Breast epithelium (tissue), 4 donors: ENCODE data around the gene RERE. TPM values are rescaled to one million over a fixed set of nuclear protein-coding genes. Genes with fewer than 3 reads are reported as not detected.

ENCODE experiments used
- DNase-seq, 2 donors: peaks; one replicate each; pipeline ENCODE4 v3.0.0-alpha.2; 2019; ENCODE audit warnings: low spot score in 2 of 2
- H3K27ac ChIP-seq, 2 donors: fragments of 200-600 bp; sonication (generic) in 1 of 2; one replicate each; pipeline ENCODE4 v1.5.1; 2016 to 2019; ENCODE audit warnings: mild to moderate bottlenecking in 1 of 2
- H3K27me3 ChIP-seq, 2 donors: fragments of 200-600 bp; sonication (generic) in 1 of 2; one replicate each; pipeline versions ENCODE4 v1.5.1 to v1.6.0; 2017 to 2019; ENCODE audit warnings: control low read depth in 1 of 2, mild to moderate bottlenecking in 1 of 2
- H3K36me3 ChIP-seq: fragments of 200-600 bp; one replicate; pipeline ENCODE4 v1.5.1; 2019
- H3K4me1 ChIP-seq, 2 donors: fragments of 200-600 bp; sonication (generic); one replicate each; pipeline ENCODE4 v1.5.1; 2016 to 2019; ENCODE audit warnings: control low read depth in 1 of 2
- H3K4me3 ChIP-seq, 3 donors: fragments of 200-600 bp; sonication (generic); 1 replicate in 2 of 3; 2 replicates in 1 of 3; pipeline ENCODE4 v1.5.1; 2016 to 2019; ENCODE audit warnings: mild to moderate bottlenecking in 3 of 3, moderate library complexity in 2 of 3
- H3K9me3 ChIP-seq, 2 donors: fragments of 200-600 bp; sonication (generic) in 1 of 2; one replicate each; pipeline ENCODE4 v1.5.1; 2016 to 2019; ENCODE audit warnings: control low read depth in 1 of 2
- POLR2A ChIP-seq: fragments of 450-650 bp; IDR thresholded peaks from one replicate; pipeline ENCODE4 v1.6.1; 2016; ENCODE audit warnings: antibody characterized with exemption, mild to moderate bottlenecking, moderate library complexity
- POLR2AphosphoS5 ChIP-seq, 3 donors: sonication (generic); formaldehyde crosslinking; IDR thresholded peaks; one replicate each; pipeline ENCODE4 v1.6.1; 2017; ENCODE audit warnings: antibody characterized with exemption in 3 of 3
- intact Hi-C: fragments of 100-400 bp; cut with DNase I; formaldehyde crosslinking; loops from one replicate; pipeline ENCODE4 v1.15.1; 2023; ENCODE audit warnings: low total_unique reads
- total RNA-seq, 3 donors: library from RNA; depleted of rRNA; stranded (reverse); fragments of >200 nt; gene quantifications; one replicate each; pipeline ENCODE4 v1.1.0, GENCODE V29; 2016
- TF ChIP-seq, protein P1 (sequence below), 3 donors: fragments of 450-650 bp; IDR thresholded peaks; one replicate each; pipeline ENCODE4 v1.5.1; 2016 to 2017; ENCODE audit warnings: antibody characterized with exemption in 3 of 3, mild to moderate bottlenecking in 3 of 3, moderate library complexity in 3 of 3

The RERE gene
- total RNA-seq, 3 donors from 2014 or later, result 65.8 to 166 (median 123) TPM

- no peaks in the 10 kb centered on the region for H3K36me3 ChIP-seq
- no peak overlapping the region for H3K27ac ChIP-seq
- no peaks in the 10 kb centered on the region for H3K27me3 ChIP-seq
- TF ChIP-seq POLR2AphosphoS5 (IDR thresholded peaks at IDR 0.05), result no peak
- TF ChIP-seq POLR2A, result no peak
- TF ChIP-seq, protein P1, sequence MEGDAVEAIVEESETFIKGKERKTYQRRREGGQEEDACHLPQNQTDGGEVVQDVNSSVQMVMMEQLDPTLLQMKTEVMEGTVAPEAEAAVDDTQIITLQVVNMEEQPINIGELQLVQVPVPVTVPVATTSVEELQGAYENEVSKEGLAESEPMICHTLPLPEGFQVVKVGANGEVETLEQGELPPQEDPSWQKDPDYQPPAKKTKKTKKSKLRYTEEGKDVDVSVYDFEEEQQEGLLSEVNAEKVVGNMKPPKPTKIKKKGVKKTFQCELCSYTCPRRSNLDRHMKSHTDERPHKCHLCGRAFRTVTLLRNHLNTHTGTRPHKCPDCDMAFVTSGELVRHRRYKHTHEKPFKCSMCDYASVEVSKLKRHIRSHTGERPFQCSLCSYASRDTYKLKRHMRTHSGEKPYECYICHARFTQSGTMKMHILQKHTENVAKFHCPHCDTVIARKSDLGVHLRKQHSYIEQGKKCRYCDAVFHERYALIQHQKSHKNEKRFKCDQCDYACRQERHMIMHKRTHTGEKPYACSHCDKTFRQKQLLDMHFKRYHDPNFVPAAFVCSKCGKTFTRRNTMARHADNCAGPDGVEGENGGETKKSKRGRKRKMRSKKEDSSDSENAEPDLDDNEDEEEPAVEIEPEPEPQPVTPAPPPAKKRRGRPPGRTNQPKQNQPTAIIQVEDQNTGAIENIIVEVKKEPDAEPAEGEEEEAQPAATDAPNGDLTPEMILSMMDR (IDR thresholded peaks at IDR 0.05), result no peak
- intact Hi-C loops, result no loop called here
- no peak overlapping the region for H3K4me3 ChIP-seq
- peaks cover 24 to 34% of the 10 kb centered on the region in 2 donors for H3K4me1 ChIP-seq
- no peaks in the 10 kb centered on the region for H3K9me3 ChIP-seq
- no peak for DNase-seq
These were observed 411.4 kb downstream of the RERE start for GRCh38 chr1:8406011-8406410.

DNA sequence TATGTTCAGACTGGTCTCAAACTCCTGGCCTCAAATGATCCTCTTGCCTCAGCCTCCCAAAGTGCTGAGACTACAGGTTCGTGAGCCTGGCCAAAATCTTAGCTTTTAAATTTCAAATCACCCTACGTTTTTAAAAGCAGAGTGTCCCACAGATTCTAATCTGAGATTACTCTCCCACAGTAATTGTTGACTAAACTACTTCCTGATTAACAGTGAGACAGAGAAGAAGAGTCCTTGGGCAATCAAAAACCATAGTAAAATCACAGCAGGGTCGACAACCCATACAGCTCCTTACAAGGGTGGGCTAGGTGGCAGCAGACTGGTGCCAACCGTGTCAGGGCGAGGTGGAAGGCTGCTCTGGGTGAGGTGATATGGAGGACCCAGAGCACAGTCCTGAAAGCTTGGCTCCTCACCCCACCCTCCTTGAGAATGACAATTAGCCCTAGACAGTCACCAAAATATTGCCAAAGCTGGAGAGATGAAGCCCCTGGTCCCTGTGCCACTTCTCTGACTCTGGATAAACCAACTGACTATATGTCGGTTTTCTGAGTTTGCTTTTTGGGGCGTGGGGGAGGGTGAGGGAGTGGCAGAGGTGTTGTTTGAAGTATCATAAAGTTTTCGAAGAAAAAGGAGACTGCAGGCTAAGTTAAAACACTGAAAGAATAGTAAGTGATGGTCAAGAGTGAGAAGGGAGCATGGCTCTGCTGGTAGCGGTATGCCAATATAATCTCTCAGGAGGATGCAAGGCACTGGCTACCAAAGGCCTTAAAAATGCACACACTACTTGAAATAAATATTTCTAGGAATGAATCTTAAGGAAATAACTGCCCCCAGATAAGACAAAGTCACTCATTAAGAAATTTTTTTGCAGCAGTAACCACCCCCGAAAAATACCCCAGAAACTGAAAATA, 412.7 kb downstream of the RERE start:
- no peaks in the 10 kb centered on the region for H3K9me3 ChIP-seq
- no peaks in the 10 kb centered on the region for H3K36me3 ChIP-seq
- no peak overlapping the region for H3K4me3 ChIP-seq
- peaks cover 17 to 23% of the 10 kb centered on the region in 2 donors for H3K4me1 ChIP-seq
- intact Hi-C loops, result no loop called here
- no peaks in the 10 kb centered on the region for H3K27me3 ChIP-seq
- TF ChIP-seq POLR2A (no peak), POLR2AphosphoS5 (IDR thresholded peaks at IDR 0.05) (no peak)
- TF ChIP-seq, protein P1 (IDR thresholded peaks at IDR 0.05), result no peak
- peak overlapping the region; percentile 38 to 65 for H3K27ac ChIP-seq
- no peak for DNase-seq

GRCh38 chr1:8402109-8402710, 415.2 kb downstream of the RERE start:
- TF ChIP-seq POLR2AphosphoS5 (IDR thresholded peaks at IDR 0.05) (no peak), POLR2A (no peak)
- TF ChIP-seq, protein P1 (IDR thresholded peaks at IDR 0.05), result no peak
- intact Hi-C loops, result no loop called here
- H3K4me3 ChIP-seq, result no peak overlapping the region
- no peaks in the 10 kb centered on the region for H3K36me3 ChIP-seq
- no peaks in the 10 kb centered on the region for H3K9me3 ChIP-seq
- DNase-seq, result no peak
- no peak overlapping the region for H3K27ac ChIP-seq
- H3K4me1 ChIP-seq, result peaks cover under 1 to 3% of the 10 kb centered on the region in 2 donors
- H3K27me3 ChIP-seq, result no peaks in the 10 kb centered on the region

GRCh38 chr1:8398677-8399076, 418.8 kb downstream of the RERE start:
- no peak for TF ChIP-seq POLR2A
- TF ChIP-seq, protein P1 (IDR thresholded peaks at IDR 0.05), result peak in 1 of 3 donors; percentile 21
- Histone ChIP-seq H3K27ac (peak overlapping the region in 1 of 2 donors; percentile 71), H3K36me3 (no peaks in the 10 kb centered on the region), H3K4me3 (no peak overlapping the region), H3K27me3 (no peaks in the 10 kb centered on the region), H3K4me1 (peaks cover 0 to 12% of the 10 kb centered on the region in 2 donors), H3K9me3 (no peaks in the 10 kb centered on the region)
- intact Hi-C loops, result no loop called here
- DNase-seq, result no peak

DNA sequence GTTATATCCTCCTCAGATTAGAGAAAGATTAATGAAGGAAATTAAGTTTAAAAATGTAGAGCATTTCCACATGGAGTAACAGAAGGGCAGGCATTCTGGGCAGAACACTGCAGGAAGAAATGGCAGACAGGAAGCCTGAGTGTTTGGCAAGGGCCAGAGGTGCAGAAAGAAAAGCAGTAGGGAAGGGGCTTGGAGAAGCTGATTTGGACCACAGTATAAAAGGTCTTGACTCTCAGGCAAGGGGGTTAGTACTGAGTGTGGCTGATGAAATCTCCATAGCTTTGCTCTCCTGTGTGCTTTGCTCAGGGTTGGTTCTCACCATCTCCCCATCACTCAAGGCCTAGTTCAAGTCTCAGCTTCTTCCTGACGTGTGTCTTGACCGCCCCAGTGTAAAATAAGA, 419.4 kb downstream of the RERE start:
- no peaks in the 10 kb centered on the region for H3K27me3 ChIP-seq
- peaks cover 2 to 12% of the 10 kb centered on the region in 2 donors for H3K4me1 ChIP-seq
- peak overlapping the region in 1 of 3 donors; percentile 6 for H3K4me3 ChIP-seq
- H3K27ac ChIP-seq, result peak overlapping the region; percentile 45 to 71
- DNase-seq, result no peak
- TF ChIP-seq, protein P1 (IDR thresholded peaks at IDR 0.05), result no peak
- no peak for TF ChIP-seq POLR2A
- TF ChIP-seq POLR2AphosphoS5 (IDR thresholded peaks at IDR 0.05), result no peak
- no peaks in the 10 kb centered on the region for H3K36me3 ChIP-seq
- H3K9me3 ChIP-seq, result no peaks in the 10 kb centered on the region
- intact Hi-C loops, result no loop called here
